ENCODE results near the gene NR3C2.
"Not testable (repeated sequence)": the region's sequence is repeated elsewhere in the genome, so short reads cannot be mapped to it uniquely, and the experiment has no call there.

Gene NR3C2

GRCh38 chr4:148089624-148090023 is 352.6 kb downstream of the NR3C2 start:
- no peak overlapping the region for H3K4me3 ChIP-seq (ENCODE audit: low read depth, low read length)
- DNase-seq (ENCODE audit: low read depth) = no peak
- no peak for TF ChIP-seq CTCF (conservative IDR thresholded peaks at IDR 0.05; ENCODE audit: low read depth, low read length)

GRCh38 chr4:148083073-148083472 is 359.1 kb downstream of the NR3C2 start:
- not testable (repeated sequence) for H3K4me3 ChIP-seq (ENCODE audit: low read depth, low read length); DNase-seq (ENCODE audit: low read depth)

GRCh38 chr4:148081745-148082144 is 360.5 kb downstream of the NR3C2 start:
- TF ChIP-seq CTCF (conservative IDR thresholded peaks at IDR 0.05; ENCODE audit: low read depth, low read length) = no peak
- no peak for DNase-seq (ENCODE audit: low read depth)
- no peak overlapping the region for H3K4me3 ChIP-seq (ENCODE audit: low read depth, low read length)

GRCh38 chr4:148081267-148081666 is 360.9 kb downstream of the NR3C2 start:
- DNase-seq (ENCODE audit: low read depth) = no peak
- no peak for TF ChIP-seq CTCF (conservative IDR thresholded peaks at IDR 0.05; ENCODE audit: low read depth, low read length)
- H3K4me3 ChIP-seq (ENCODE audit: low read depth, low read length) = no peak overlapping the region

GRCh38 chr4:148079961-148080360 is 362.3 kb downstream of the NR3C2 start:
- DNase-seq (ENCODE audit: low read depth) = no peak
- TF ChIP-seq CTCF (conservative IDR thresholded peaks at IDR 0.05; ENCODE audit: low read depth, low read length) = no peak
- H3K4me3 ChIP-seq (ENCODE audit: low read depth, low read length) = no peak overlapping the region

GRCh38 chr4:148078061-148078460 is 364.2 kb downstream of the NR3C2 start:
- DNase-seq (ENCODE audit: low read depth) = no peak
- no peak for TF ChIP-seq CTCF (conservative IDR thresholded peaks at IDR 0.05; ENCODE audit: low read depth, low read length)
- no peak overlapping the region for H3K4me3 ChIP-seq (ENCODE audit: low read depth, low read length)

- no peak for TF ChIP-seq CTCF (conservative IDR thresholded peaks at IDR 0.05; ENCODE audit: low read depth, low read length)
- H3K4me3 ChIP-seq (ENCODE audit: low read depth, low read length) = no peak overlapping the region
- DNase-seq (ENCODE audit: low read depth) = no peak
These were observed 364.6 kb downstream of the NR3C2 start for GRCh38 chr4:148077581-148077980.

- no peak for TF ChIP-seq CTCF (conservative IDR thresholded peaks at IDR 0.05; ENCODE audit: low read depth, low read length)
- peak; percentile 45 for DNase-seq (ENCODE audit: low read depth)
These were observed 365.2 kb downstream of the NR3C2 start for GRCh38 chr4:148076964-148077363.

More at GRCh38 chr4:148076964-148077363, 365.2 kb downstream of the NR3C2 start:
- H3K4me3 ChIP-seq (ENCODE audit: low read depth, low read length) = no peak overlapping the region
